ENCODE results near the gene IL17RD.

IL17RD gene

DNA sequence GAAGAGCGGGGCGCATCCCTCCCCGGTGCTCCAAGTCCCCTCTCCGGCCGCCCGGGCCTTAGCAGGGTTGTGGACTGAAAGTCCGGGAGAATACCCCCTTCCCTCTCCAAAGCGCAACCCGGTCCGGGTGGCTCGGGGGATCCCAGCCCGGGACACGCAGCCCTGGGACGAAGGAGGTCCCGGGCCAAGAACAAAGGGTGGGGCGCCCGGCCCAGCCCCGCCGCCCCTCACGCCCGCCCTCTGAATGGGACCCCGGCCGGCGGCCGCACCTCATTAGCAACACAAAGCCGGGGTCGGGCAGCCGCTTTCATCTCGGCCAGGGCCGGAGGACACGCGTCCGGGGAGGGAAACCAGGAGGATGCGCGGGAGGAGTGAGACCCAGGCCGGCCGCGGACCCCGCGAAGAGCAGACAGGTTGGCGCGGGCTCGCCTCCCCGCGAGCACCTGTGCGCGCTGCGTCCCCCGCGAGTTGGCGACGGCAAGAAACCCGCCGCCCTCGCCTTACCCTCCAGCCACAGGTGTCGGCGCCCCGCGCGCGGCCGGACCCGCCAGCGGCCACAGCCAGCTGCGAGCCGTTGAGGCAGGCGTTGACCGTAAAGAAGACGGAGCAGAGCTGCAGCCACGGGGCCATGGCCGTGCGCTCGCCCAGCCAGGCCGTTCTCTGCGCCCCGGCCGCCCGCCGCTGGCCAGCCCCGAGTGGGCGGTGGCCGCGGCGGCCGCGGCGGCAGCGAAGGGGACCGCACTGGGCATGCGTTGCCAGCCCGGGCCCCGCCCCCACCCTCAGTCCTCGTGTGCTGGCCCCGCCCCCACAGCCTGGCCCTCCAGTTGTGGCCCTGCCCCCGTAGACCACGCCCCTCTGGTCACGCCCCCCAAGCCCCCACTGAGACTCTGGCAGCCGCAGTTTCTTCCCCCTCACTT is at the start of gene IL17RD:
Gene IL17RD, minus strand, starts transcription at position 697 of the 917 bp plus-strand sequence. Its CDS starts 67 bp downstream, at position 630.
- peak in 3 of 6 experiments; percentile 5 to 33 (median 17) for DNase-seq

- no peak for DNase-seq
Observed at GRCh38 chr3:57206423-57206822, 41.3 kb upstream of the IL17RD start.

GRCh38 chr3:57199895-57200297 is 34.7 kb upstream of the IL17RD start, which contains the start of gene HESX1:
TSS of gene HESX1 (minus strand) at chr3:57199978. CDS start at chr3:57199918, 60 bp downstream.
- DNase-seq: no peak

- DNase-seq: no peak
Observed at GRCh38 chr3:57194641-57195040, 29.5 kb upstream of the IL17RD start.

GRCh38 chr3:57192028-57192427 is 26.9 kb upstream of the IL17RD start:
- DNase-seq: no peak

DNA sequence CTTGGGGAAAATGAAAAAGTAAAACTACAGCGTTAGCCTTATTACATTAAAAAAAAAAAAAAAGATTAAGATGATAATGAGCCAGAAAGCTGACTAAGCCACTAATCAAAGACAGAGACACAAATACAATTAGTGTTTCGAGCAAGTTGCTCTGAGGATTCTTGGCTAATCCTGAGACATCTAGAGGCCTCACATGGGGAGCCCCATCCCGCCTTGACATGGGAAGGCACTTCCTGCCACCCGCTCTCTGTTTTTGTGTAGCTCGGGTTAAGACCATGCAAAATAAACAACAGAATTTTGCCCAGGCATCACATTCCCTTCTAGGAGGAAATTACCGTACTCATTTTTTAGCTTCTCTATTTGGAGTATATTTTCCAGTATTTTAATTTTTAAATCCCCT is 19.4 kb upstream of the IL17RD start:
- DNase-seq: no peak

- peak in 1 of 6 experiments; percentile 6 for DNase-seq
Observed at GRCh38 chr3:57179580-57180410, 14.6 kb upstream of the IL17RD start.

DNA sequence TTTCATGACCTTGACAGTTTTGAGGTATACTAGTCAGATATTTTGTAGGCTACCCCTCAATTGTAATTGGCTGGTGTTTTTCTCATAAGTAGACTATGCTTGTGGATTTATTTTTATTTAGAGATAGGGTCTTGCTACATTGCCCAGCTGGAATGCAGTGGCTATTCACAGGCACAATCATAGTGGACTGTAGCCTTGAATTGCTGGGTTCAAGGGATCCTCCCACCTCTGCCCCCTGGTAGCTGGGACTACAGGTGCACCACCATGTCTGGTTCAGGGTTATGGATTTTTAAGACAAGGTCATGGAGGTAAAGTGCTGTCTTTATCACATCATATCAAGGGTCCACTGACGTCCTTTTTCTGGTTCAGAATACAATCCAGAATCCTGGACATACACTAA is 10.9 kb upstream of the IL17RD start:
- DNase-seq: no peak

DNA sequence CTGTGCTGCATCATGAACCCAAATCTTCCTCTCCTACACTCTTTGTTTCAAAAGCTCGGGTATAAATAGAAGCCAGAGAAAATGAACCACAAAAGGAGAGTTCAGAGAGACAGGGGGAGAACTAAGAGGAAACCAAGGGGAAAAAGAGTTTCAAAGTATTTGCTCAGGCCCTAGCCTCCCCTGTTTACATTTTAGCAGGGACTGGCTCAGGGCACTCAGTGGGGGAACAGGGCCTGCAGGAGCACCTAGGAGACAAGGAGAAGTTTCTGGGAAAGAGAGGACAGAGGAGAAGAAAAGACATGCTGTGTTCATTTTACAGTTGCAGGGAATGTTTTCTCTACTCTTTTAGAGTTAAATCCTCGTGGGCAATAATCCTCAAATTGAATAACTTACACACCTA is 8.5 kb upstream of the IL17RD start:
- no peak for DNase-seq

DNA sequence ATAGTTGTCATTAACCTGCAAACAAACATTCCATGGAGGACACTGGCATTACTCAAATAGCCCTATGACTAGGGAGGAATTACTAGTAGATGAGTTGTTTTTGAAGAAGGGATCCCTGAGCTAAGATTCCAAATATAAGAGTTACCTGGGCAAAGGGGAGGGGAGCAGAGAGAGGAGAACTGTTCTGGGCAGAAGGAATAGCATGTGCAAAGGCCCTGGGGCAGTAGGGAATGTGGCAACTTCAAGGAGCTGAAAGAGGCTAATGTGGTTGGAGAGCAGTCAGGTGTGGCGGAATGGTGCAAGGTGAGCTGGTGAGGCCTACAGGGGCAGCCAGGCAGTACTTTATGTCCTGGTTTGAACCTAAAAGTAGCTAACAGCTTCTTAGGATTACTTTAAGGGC is 5.8 kb upstream of the IL17RD start:
- no peak for DNase-seq

DNA sequence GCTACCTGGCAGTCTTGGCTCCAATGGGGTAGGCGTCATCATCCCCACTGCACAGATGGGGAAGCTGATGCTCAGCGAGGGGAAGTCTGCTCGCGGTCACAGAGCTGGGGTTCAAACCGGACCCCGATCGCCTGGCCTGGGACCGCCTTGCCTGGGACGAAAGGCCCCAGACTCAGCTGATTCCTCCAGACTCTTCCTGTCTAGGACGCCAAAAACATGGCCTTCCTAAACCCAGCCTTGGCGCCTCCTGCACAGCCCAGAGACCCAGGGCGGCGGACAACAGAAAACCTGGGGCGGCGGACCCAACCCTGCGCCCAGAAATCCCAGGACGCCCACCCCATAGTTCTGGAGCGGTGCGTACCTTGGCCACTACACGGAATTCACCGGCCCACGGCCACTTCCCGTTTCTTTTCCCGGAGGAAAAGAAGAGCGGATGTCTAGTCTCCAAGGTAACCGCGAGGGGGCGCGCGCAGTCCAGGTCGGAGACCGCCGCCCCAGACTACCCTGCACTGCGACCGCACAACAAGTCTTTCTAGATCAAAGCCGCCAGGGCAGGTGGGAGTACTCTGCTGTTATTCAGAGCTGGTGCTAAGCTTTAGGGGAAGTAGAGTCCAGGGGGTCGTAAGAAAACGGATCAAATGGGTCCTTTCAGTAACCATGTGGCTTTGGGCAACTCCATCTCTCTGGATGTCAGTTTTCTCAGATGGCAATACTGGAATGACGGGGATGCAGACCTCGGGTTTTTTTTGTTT is 4.9 kb upstream of the IL17RD start:
- DNase-seq: peak in 5 of 6 experiments; percentile 13 to 56 (median 42)

DNA sequence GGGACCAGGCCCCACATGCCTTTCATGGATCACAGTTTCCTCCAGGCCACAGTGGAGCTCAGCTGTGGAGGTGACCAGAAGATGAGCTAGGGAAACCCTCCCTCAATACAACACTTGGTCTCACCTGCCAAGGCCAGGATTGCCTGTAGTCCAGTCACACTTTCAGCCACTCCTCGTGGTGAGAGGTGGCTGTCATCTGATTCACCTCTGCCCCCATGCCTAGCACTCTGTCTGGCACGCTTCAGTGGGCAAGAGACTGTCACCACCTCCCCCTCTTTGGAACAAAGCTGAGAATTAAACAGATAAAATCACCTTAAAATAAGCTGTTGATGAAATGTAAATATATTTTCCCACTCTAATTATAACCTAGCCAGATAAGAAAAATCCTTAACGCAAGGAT is 4.0 kb upstream of the IL17RD start:
- no peak for DNase-seq

GRCh38 chr3:57168151-57168550 is 3.0 kb upstream of the IL17RD start:
- DNase-seq: no peak

DNA sequence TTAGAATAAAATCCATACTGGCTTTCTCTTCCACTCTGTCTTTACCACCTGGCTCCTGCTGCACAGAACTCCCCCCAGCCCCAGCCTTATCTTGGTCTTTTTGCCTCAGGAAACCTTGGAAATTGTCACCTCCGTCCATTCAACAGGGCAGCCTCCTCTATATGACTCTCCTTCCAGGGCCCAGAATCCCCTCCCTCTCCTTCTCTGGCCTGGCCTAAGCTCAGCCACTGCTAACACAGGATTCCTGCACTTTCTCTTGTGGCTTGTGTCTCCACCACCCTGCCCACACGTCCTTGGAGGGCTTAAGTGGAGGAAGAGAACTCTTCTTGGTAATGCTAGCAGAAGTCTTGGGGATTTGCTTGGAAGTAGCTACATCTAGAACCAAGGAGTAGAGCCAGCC is 1.5 kb upstream of the IL17RD start:
- no peak for DNase-seq

- no peak for DNase-seq
Observed at GRCh38 chr3:57165641-57166040, 488 bp upstream of the IL17RD start.

GRCh38 chr3:57164217-57164656 is 916 bp downstream of the IL17RD start:
- DNase-seq: peak in 1 of 6 experiments; percentile 12

DNA sequence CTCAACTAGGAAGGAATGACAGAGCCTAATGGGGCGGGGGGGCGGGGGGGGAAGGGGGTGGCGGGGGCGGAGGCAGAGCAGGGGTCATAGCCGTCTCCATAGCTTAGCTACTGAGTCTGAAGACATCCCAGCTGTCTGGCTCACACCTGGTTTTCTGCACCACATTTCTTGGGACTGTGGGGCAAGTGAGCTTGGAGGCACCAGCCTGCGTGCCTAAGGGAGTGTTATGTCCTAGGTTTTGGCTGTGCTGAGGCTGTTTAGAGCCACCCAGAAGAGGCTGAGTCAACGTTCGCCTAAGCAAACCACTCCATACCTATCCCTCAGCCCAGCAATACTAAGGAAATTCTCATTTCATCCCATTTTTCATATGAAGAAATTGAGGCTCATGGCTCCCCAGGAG is 1.4 kb downstream of the IL17RD start:
- no peak for DNase-seq

GRCh38 chr3:57161915-57162314 is 3.2 kb downstream of the IL17RD start:
- DNase-seq: no peak

DNA sequence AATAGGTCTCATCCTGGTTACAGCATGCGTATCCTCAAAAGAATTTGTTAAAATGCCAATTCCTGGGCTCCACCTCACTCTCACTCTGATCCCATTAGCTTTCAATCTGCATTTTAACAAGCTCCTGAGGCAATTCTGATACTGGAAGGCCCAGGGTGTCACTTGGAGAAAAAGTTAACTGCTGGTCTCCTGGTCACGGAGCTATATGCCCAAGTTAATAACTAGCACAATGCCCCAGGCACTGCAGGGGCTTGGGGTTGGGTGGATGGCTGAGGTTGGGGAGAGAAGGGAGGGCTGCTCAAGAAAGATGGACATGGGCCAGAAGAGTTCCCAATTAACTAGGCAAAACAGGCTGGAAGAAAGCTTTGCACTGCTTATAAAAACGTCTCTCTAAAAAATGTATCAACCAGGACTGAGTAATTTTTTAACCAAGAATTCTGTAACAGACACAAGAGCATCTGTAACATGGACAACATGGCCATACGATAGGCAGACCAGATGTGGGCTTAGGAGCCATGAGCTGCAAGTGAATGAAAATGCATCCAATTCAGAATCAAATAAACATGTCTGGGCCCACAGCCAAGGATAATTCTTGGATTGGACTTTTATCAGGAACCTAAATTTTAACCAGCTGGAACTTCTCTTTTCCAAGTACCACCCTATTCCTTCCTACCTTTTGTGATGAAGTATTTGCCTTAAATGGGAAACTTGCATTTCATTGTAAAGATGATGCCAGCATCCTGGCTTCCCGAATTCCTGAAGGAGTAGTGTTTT is 4.2 kb downstream of the IL17RD start:
- no peak for DNase-seq

- no peak for DNase-seq
Observed at GRCh38 chr3:57160076-57160764, 4.9 kb downstream of the IL17RD start.
